HEK293T (cell line): Measurements from ENCODE around the gene TEX53.

Experiments
- CTCF ChIA-PET: fragments of 350-600 bp; formaldehyde crosslinking; extraction: SDS; loops from one replicate; lab custom pipeline; 2021; ENCODE audit warnings: antibody characterized with exemption, inconsistent platforms; lab: Yijun Ruan, JAX
- POLR2A ChIA-PET: fragments of 350-600 bp; formaldehyde crosslinking; extraction: SDS; loops from one replicate; lab custom pipeline; 2020; ENCODE audit warnings: antibody characterized with exemption, inconsistent platforms; lab: Yijun Ruan, JAX
- DNase-seq: peaks from one replicate; pipeline ENCODE4 v3.0.0; 2012; ENCODE audit warnings: mixed read lengths; ENCODE audit errors: extremely low spot score
- ARNT ChIP-seq: fragments of 450-650 bp; IDR thresholded peaks from 2 replicates; pipeline ENCODE4 v1.6.1; 2017; ENCODE audit warnings: mild to moderate bottlenecking
- BHLHE40 ChIP-seq: fragments of 450-650 bp; IDR thresholded peaks from 2 replicates; pipeline ENCODE4 v1.6.1; 2016; ENCODE audit warnings: mild to moderate bottlenecking, moderate library complexity, borderline replicate concordance
- CTBP1 ChIP-seq: fragments of 450-650 bp; IDR thresholded peaks from 2 replicates; pipeline ENCODE4 v1.6.1; 2016; ENCODE audit warnings: borderline replicate concordance
- ELF4 ChIP-seq: fragments of 450-650 bp; IDR thresholded peaks from 2 replicates; pipeline ENCODE4 v1.6.1; 2017; ENCODE audit warnings: antibody characterized with exemption
- FOXA1 ChIP-seq: fragments of 450-650 bp; IDR thresholded peaks from 2 replicates; pipeline ENCODE4 v1.6.1; 2016; ENCODE audit warnings: mild to moderate bottlenecking
- FOXK2 ChIP-seq: fragments of 450-650 bp; IDR thresholded peaks from 2 replicates; pipeline ENCODE4 v1.6.1; 2016; ENCODE audit warnings: mild to moderate bottlenecking
- FOXM1 ChIP-seq: fragments of 450-650 bp; IDR thresholded peaks from 2 replicates; pipeline ENCODE4 v1.6.1; 2017; ENCODE audit warnings: mild to moderate bottlenecking, borderline replicate concordance
- HDGF ChIP-seq: fragments of 450-650 bp; IDR thresholded peaks from 2 replicates; pipeline ENCODE4 v1.6.1; 2017; ENCODE audit warnings: antibody characterized with exemption, borderline replicate concordance
- L3MBTL2 ChIP-seq: fragments of 450-650 bp; conservative IDR thresholded peaks from 2 replicates; pipeline ENCODE4 v1.6.1; 2016; ENCODE audit warnings: mild to moderate bottlenecking
- LEF1 ChIP-seq: fragments of 450-650 bp; IDR thresholded peaks from 2 replicates; pipeline ENCODE4 v1.6.1; 2017; ENCODE audit warnings: mild to moderate bottlenecking, borderline replicate concordance
- NFRKB ChIP-seq: fragments of 450-650 bp; IDR thresholded peaks from 2 replicates; pipeline ENCODE4 v1.6.1; 2016; ENCODE audit warnings: mild to moderate bottlenecking, moderate library complexity
- SP1 ChIP-seq: fragments of 450-650 bp; IDR thresholded peaks from 2 replicates; pipeline ENCODE4 v1.6.1; 2017
- SUZ12 ChIP-seq: fragments of 450-650 bp; IDR thresholded peaks from 2 replicates; pipeline ENCODE4 v1.6.1; 2016; ENCODE audit warnings: mild to moderate bottlenecking
- TARDBP ChIP-seq: fragments of 450-650 bp; IDR thresholded peaks from 2 replicates; pipeline ENCODE4 v1.6.1; 2016
- ZNF384 ChIP-seq: fragments of 450-650 bp; IDR thresholded peaks from 2 replicates; pipeline ENCODE4 v1.6.1; 2016
- TF ChIP-seq, protein P1 (sequence below): fragments of 450-650 bp; IDR thresholded peaks from 2 replicates; pipeline ENCODE4 v1.6.1; 2016

The TEX53 gene

DNA sequence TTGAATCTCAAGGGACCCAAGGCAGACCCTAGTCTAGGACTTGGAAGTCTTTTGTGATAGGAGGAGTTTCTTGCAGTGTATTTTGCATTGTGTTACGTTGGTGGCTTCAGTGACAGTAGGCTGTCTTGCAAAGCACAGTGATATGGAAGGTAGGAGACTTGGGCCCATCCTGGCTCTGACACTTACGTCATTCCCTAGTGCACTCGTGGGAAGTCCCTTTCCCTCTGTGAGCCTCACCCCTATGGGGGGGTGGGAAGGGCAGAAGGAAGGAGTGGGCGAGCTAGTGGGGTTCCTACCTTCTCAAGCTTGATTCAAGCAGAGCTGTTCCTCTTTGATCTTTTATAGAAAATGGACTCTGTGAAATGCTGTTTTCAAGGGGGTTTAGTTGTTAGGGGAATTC, 9.2 kb upstream of the TEX53 start:
- no peak for DNase-seq
- ChIA-PET CTCF (interaction anchor here (0.5 kb wide), 1 partner anchor 299 kb away, joined by 3 read pairs; no protein-coding TSS in a partner anchor), POLR2A (no interaction called here)
- TF ChIP-seq HDGF: no peak
- no peak for TF ChIP-seq FOXM1
- no peak for TF ChIP-seq ARNT
- TF ChIP-seq FOXK2: no peak
- no peak for TF ChIP-seq ELF4

DNA sequence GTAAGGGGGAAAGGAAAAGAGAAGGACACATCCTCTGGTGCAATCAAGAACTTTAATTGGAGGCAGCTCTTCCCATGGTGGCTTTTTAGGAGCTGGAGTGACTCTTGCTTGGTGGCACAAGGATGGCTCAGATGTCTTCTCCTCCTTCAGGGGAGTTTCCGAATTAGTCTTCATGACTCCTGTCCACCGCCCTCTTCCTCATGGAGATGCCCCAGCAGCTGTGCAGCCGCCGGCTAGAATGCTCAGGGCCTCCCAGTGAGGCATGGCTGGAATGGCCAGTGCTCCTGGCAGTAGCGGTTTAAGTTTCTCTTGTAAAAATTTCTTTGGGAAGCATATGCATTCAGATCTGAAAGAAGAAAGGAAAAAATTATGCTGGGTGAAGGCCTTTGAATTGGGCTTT, 8.8 kb upstream of the TEX53 start:
- ChIA-PET CTCF (no interaction called here), POLR2A (no interaction called here)
- no peak for TF ChIP-seq L3MBTL2
- no peak for TF ChIP-seq NFRKB
- no peak for TF ChIP-seq BHLHE40
- TF ChIP-seq FOXK2: no peak
- no peak for TF ChIP-seq FOXA1
- TF ChIP-seq ARNT: no peak
- no peak for TF ChIP-seq ZNF384
- TF ChIP-seq, protein P1, sequence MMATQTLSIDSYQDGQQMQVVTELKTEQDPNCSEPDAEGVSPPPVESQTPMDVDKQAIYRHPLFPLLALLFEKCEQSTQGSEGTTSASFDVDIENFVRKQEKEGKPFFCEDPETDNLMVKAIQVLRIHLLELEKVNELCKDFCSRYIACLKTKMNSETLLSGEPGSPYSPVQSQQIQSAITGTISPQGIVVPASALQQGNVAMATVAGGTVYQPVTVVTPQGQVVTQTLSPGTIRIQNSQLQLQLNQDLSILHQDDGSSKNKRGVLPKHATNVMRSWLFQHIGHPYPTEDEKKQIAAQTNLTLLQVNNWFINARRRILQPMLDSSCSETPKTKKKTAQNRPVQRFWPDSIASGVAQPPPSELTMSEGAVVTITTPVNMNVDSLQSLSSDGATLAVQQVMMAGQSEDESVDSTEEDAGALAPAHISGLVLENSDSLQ: no peak
- DNase-seq: no peak

DNA sequence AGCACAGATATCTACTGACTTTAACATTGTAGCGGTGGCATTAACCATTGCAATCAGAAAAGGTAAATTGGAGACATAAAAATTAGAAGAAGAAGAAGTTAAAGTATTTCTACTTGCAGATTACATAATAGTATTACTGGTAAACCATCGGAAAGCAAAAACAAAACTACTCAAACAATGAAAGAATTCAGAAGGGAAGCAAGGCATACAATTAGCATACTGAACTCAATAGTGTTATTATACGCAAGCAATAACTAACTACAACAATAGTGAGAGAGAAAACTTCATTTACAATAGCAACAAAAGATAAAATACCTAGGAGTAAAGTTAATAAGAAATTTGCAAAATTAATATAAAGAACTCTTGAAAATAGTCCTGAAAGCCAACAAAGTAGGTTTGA, 6.6 kb upstream of the TEX53 start:
- ChIA-PET CTCF (interaction anchor here (1.7 kb wide), 1 partner anchor 11 kb away, joined by 5 read pairs; no protein-coding TSS in a partner anchor), POLR2A (no interaction called here)
- DNase-seq: no peak

DNA sequence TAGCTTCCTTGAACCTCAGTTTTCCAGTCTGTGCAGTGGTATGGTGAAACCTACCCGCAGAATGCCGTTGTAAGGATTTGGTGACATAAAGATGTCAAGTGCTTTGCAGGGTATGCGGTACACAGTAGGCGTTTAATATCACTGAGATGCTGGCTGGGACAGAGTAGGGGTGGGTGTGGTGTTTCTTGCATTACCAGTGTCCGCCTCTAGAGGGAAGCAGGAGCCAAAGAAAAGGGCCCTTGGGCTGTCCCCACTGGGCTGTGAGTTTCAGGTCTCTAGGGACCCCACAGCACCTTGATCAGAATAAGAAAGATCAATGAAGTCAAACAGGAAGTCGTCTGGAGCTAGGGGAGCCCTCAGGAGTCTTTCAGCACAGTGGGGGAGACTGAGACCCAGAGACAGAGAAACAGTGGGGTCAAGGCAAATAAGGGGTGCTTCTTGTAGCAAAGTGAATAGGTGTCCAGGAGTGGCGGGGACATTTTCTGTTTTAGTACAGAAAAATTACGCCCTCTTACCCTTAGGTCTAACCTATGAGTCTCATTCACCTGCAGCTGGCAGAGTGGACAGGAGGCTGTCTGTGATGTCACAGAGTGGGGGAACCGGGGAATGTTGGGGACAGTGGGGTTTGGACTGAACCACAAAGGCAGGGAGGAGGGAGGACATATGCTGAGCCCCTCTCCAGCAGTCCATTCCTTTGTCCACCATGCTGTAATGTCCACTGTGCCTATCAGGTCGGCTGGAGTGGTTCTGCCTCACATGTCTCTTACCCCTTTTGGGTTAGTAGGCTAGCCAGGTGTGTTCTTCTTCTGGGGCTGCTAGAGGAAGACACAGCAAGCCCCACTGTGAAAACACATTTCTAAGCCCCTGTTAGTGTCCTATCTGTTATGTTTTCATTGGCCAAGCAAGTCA, 4.7 kb upstream of the TEX53 start:
- DNase-seq: peak; percentile 77
- CTCF ChIA-PET: interaction anchor here (0.6 to 1.4 kb wide), 4 partner anchors 9 to 293 kb away, joined by 4 to 6 read pairs (median 5); no protein-coding TSS in a partner anchor
- no peak for TF ChIP-seq ARNT
- TF ChIP-seq LEF1: no peak
- no peak for TF ChIP-seq FOXA1
- no peak for TF ChIP-seq ZNF384
- TF ChIP-seq ELF4: no peak
- no peak for TF ChIP-seq NFRKB
- no peak for TF ChIP-seq CTBP1
- TF ChIP-seq FOXM1: no peak
- TF ChIP-seq HDGF: no peak
- TF ChIP-seq BHLHE40: no peak
- TF ChIP-seq, protein P1: no peak
- no peak for TF ChIP-seq L3MBTL2
- TF ChIP-seq TARDBP: no peak
- TF ChIP-seq FOXK2: no peak
- no peak for TF ChIP-seq SP1
- no peak for TF ChIP-seq SUZ12
- POLR2A ChIA-PET: no interaction called here

More for the DNA sequence above, 6.6 kb upstream of the TEX53 start:
- TF ChIP-seq FOXM1 (no peak), SP1 (no peak), L3MBTL2 (no peak), SUZ12 (no peak), NFRKB (no peak), ELF4 (no peak), HDGF (no peak), FOXK2 (no peak), ZNF384 (no peak), CTBP1 (no peak), ARNT (no peak), BHLHE40 (no peak), FOXA1 (no peak), TARDBP (no peak)

DNA sequence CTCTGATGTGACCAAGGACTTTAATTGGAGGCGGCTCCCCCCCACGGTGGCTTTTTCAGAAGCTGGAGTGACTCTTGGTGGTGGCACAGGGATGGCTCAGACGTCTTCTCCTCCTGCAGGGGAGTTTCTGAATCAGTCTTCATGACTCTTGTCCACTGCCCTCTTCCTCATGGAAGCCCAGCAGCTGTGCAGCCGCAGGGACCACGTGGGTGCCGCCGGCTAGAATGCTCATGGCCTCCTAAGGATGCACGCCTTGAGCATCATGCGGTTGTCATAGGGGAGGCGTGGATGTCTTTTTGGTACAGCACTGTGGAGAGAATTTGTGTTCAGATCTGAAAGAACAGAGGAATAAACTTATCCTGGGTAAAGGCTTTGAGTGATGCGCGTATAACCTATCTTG, 1.3 kb downstream of the TEX53 start:
- no peak for DNase-seq
- ChIA-PET POLR2A (no interaction called here), CTCF (interaction anchor here (1.1 kb wide), 1 partner anchor 24 kb away, joined by 3 read pairs; no protein-coding TSS in a partner anchor)
- TF ChIP-seq L3MBTL2: no peak
- TF ChIP-seq SP1: no peak
- TF ChIP-seq ZNF384: no peak
- TF ChIP-seq, protein P1: no peak
- TF ChIP-seq ELF4: no peak
- TF ChIP-seq SUZ12: no peak
- no peak for TF ChIP-seq NFRKB
- no peak for TF ChIP-seq FOXK2
- TF ChIP-seq TARDBP: no peak
- TF ChIP-seq ARNT: no peak
- TF ChIP-seq HDGF: no peak
- TF ChIP-seq FOXM1: no peak
- TF ChIP-seq CTBP1: no peak

DNA sequence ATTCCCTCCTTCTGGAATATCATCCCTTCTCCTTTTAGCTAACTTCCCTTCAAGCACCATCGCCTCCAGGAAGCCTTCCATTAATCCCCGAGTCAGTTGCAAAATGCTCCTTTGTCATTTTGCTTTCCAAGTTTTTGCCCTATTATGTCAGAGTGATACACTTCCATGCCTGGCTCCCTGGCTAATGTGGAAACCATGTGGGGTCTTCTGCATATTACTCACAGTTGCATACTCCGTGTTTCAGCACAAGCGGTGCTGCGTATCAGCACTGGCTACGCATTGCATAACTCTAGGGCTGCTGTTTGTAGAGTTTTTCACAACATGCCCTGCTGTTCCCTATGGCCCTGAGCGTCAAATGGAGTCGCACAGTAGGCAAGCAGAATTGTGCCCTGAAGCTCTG, 1.9 kb downstream of the TEX53 start:
- CTCF ChIA-PET: interaction anchor here (0.7 to 1.1 kb wide), 2 partner anchors 250 to 338 kb away, joined by 3 to 4 read pairs; no protein-coding TSS in a partner anchor
- POLR2A ChIA-PET: interaction anchor here (1.2 kb wide), 1 partner anchor 154 kb away, joined by 3 read pairs; no protein-coding TSS in a partner anchor
- no peak for DNase-seq
- TF ChIP-seq HDGF (no peak), FOXM1 (no peak)
